NCI-H2196 (cell line): Measurements from ENCODE around the gene SLC7A5.
"Not testable (repeated sequence)": the region's sequence is repeated elsewhere in the genome, so short reads cannot be mapped to it uniquely, and the experiment has no call there.

Experiments used
- DNase-seq: peaks from one replicate; lab custom pipeline; 2025; ENCODE audit not compliant: unreplicated experiment; lab: John Stamatoyannopoulos, UW

Gene SLC7A5

DNA sequence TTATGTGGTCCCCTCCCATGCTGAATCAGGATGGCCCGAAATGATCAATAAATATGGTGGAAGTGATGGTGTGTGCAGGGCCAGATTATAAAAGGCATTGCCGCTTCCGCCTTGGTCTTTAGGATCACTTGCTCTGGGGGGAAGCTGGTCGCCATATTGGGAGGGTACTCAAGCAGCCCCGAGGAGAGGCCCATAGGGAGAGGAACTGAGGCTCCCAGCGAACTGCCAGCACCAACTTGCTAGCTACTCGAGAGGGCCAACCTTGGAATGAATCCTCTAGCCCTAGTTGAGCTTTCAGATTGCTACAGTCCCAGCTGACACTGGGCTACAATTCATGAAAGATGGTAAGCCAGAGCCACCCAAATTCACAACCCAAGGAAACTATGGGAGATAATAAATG lies 19.0 kb upstream of the SLC7A5 start:
- DNase-seq = not testable (repeated sequence)

DNA sequence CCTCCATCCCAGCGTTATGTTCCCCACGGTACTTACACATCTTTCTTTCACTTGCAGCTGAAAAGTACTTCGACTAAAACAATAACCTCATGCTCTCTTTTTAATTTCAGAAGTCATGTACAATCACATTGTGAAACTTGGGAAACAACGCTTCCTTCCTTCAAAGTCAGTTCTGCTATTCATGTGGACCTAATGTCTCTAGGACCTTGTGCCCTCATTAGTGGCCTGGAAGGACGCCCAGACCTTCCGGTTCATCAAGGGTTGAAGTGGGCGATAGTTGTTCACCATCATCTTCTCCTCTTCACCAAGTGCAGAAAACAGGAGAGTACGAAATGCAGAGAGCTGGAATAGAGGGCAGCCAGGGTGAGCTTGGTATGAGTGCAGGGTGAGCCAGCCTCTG lies 18.6 kb upstream of the SLC7A5 start:
- DNase-seq = not testable (repeated sequence)

DNA sequence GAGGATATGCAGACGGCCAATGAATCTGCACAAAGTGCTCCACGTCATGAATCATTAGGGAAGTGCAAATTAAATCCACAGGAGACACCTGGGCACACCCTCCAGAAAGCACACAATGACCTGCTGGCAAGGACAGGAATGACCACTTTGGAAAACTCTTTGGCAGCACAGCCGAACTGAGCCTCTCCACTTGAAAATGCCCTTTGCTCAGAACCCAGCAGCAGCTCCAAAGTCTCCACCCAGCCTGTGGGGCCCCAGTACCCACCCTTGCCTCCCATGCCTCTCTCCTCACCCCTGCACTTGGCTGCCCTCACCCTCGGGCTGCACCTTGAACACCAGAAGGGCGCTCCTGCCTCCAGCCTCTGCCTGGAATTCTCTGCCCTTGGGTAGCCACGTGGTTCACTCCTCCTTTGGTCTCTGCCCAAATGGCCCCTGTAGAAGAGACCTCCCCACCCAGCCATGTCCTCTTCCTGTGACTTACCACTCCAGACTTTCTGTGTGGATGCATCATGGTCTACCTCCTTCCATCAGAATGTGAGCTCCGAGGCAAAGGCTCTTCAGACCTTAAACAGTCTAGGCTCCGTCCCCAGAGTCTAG lies 16.2 kb upstream of the SLC7A5 start:
- peak; percentile 5 for DNase-seq

DNA sequence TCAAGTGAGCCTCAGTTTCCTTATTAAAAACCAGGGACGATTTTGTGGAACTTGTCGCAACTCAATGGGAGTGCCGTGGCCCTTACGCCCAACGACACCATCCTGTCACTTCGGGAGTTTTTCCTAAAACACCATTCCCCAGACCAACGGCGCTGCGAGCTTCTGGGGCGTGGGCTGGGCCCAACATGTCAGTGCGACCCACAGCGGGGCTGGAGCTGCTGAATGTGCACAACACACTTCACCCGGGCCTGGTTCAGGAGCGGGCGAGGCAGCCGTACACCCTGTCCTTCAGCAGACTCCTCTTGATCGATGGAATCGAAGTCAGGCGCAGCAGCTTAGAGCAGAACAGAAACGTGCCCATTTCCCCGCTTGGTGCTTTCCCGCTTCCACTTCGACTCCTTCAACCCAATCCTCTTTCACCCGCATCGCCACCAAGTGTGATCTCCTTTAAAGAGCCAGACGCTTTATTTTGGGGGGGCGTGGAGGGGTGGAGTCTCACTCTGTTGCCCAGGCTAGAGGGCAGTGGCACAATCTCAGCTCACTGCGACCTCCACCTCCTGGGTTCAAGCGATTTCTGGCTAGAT lies 13.2 kb upstream of the SLC7A5 start:
- no peak for DNase-seq

DNA sequence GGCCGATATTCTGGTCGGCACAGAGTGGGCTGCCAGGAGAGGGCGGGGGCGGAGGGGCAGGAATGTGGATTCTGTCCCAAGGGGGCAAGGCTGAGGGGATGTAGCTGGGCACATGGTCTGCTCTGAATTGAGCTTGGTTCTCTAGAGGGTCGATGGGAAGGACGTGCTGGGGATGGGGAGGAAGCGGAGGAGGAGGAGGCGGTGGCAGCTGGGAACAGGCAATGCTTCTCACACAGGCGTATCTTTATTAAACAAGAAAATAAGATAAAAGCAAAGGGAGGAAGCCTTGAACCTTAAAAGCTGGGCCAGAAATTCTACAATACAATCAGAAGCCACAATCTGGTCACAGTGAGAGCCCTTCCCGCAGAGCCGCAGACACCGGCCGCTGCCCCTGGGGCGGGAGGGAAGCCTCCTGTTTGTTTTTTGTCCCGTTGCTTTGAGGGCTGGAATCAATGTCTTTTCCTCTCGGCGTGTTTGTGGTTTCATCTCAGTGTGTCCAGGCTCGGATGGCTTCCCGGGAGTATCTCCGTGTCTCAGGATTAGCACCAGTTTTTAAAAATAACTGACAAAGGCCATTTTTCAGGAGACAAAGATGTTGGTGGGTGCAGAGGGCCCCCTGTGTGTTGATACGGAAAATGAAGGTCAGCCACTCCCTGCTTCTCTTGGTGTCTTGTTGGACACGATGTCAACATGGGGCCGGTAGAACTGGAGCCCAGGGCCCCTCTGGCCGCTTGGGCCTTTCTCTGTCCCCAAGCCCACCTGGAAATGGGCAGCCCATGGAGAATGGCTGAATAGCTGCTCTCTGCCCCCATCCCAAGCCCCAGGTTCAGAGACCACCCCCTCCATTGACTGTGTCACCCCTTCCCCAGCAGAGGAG lies 12.3 kb upstream of the SLC7A5 start:
- no peak for DNase-seq

DNA sequence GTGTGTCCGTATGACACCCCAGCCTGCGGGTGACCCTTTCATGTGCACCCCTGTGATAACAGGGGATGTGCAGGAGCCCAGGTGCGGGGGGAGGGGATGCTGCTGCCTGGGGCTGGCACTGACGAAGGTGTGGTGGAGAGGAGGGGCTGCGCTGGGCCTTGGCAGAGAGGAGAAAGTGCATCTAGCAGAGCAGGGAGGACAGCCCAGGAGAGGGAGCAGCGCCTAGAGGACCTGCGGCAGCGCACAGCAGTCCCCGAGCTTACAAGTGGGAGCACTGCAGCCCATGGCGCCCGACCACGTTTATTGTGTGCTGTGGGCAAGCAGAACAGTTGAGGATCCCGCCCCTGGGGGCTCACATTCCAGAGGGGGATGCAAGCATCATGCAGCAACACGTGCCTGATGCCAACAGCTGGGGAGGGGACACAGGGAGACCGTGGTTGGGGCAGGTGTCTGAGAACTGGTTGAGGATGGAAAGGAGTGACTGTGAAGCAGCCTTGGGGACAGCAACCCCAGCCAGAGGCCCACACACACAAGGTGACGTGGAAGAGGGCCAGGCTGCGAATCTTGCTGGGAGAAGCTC lies 10.9 kb upstream of the SLC7A5 start:
- DNase-seq = no peak

DNA sequence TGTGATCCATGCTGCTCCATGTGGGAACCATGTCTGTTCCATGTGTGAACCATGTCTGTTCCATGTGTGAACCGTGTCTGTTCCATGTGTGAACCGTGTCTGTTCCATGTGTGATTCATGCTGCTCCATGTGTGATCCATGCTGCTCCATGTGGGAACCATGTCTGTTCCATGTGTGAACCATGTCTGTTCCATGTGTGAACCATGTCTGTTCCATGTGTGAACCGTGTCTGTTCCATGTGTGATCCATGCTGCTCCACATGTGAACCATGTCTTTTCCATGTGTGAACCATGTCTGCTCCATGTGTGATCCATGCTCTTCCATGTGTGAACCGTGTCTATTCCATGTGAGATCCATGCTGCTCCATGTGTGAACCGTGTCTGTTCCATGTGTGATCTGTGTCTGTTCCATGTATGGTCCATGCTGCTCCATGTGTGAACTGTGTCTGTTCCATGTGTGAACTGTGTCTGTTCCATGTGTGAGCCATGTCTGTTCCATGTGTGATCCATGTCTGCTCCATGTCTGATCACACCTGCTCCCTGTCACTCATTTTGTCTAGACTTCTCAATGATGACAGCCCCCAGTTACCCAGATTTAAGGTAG lies 10.2 kb upstream of the SLC7A5 start:
- DNase-seq = not testable (repeated sequence)

DNA sequence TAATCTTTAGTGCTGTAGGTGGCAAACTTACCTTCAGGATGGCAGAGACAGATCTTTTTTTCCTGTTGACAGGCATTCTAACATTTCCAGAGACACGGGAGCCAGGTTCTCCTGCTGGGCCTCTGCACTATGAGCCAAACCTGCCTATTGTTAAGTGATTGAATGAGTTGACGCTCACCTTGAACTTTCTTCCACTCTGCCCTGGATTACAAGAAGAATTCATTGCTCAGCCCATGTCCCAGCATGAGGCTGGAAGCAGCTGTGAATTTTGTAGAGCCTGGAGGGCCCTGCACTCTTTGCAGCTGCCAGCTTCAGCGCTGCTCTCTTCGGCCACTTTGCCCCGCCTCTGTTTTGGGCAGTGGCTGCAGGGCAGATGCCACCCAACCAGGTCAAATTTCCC lies 9.4 kb upstream of the SLC7A5 start:
- DNase-seq = no peak

DNA sequence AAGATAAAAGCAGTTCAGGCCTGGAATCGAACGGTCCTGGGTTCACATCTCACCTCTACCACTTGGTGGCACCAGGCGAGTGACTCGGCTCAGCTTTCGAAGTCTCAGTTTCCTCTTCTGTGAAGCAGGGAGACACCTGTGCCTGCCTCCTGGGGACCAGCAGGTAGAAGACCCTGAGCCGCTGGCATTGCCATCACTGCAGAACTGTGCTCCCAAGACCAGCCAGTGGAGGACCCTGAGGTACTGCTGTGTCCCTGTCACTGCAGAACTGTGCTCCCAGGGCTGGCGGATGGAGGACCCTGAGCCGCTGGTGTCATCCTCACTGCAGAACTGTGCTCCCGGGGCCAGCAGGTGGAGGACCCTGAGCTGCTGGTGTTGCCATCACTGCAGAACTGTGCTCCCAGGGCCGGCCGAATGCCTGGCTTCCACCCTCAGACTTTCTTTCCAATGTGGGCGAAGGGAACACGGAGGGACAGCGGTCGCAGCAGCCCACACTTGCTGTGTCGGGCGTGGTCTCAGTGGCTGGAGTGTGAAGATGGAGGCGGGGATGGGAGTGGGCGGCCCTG lies 8.7 kb upstream of the SLC7A5 start:
- DNase-seq = no peak

DNA sequence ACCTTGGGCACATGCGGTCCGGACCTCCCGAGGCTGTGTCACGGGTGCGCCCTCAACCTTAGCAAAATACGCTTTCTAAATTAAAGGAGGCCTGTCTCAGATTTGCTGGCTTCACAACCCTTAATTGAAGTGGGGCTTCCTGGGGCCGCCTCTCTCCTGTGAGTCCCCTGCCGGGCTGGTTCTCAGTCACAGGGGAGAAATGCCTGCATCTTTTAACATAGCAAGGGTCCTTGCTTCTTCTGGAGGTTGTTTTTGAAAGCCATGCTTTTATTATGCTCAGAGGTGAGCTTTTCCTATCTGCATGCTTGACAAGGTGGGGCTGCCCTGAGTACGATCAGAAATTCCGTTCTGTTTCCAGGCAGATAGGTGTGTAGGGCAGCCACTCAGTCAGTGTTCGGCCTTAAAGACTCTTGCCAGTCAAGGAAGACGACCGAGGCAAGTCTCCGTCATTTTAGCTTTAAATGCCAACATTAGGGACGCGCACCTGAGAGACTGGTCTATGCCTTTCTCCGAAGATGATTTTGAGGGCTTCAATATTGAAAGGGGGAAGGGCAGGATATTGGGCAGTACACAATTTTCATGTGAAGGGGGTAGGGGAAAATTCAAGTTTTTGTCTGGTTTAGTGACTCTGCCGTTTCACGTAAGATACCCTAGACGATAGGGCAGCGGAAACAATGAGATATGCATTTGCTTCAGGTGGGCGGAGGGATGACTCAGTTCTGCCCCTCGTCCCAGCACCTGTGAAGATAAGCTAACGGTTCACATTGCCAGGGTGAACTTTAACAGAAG lies 5.5 kb upstream of the SLC7A5 start:
- DNase-seq = no peak

DNA sequence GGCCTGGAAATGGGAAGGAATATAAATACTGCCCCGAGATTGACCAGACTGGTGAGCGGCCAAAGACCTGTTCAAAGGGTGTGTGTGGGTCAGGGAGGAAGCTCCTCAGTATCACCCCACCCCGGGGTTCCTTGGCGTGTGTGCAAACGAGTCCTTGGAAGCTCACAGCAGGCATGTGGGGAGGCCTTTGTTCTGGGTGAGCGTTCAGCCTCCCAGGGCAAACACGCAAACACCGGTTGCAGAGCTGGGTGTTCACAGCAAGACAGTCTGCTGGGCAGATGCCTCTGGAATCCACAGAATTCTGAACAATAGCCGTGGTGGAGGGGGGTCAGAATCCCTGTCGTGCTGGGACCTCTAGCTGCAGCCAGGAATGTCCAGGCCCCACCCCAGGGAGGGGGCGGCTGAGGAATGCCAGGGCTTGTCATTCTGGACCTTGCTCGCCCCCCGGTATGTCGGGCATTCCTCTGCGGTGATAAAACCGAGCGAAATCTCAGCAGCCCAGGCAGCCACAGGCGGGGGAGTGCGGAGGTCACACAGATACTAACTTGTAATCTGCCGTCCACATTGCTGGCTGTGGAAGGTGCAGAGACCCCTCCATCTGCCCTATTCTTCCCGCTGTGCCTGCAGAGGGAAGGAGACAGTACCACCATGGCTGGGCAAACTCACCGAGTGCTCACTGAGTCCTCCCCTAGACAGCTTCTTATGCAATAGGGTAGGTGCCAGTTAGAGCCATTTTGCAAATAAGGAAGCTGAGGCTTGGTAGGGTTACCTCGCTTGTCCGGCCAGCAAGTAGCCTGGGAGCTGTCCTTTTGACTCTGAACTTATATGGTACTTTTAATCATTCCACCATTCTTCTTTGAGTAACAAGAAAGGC lies 1.3 kb upstream of the SLC7A5 start:
- DNase-seq = not testable (repeated sequence)

DNA sequence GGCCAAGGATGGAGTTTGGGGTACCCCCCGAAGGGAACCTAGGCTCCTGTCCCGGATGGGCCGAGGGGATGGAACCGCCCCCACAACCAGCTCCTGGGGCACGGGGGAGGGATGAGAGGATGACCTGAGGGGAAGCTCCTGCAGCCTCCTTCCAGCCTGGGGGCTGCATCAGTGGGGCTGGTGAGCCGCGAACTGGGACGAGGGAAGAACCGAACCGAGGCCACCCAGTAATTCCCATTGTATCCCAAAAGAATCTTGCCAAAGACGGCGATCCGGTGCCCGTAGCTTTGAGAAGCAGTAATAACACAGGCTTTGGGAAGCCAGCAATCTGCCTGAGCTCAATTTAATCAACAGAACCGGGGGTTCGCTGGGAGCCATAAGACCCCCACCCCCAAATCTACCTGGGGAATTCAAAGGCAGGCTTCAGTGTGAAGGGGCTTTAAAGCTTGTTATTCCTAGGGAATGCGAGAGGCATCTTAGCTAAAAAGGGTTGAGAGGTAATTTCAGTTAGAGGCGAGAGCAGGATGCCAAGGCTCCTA lies 641 bp upstream of the SLC7A5 start:
- DNase-seq = not testable (repeated sequence)

DNA sequence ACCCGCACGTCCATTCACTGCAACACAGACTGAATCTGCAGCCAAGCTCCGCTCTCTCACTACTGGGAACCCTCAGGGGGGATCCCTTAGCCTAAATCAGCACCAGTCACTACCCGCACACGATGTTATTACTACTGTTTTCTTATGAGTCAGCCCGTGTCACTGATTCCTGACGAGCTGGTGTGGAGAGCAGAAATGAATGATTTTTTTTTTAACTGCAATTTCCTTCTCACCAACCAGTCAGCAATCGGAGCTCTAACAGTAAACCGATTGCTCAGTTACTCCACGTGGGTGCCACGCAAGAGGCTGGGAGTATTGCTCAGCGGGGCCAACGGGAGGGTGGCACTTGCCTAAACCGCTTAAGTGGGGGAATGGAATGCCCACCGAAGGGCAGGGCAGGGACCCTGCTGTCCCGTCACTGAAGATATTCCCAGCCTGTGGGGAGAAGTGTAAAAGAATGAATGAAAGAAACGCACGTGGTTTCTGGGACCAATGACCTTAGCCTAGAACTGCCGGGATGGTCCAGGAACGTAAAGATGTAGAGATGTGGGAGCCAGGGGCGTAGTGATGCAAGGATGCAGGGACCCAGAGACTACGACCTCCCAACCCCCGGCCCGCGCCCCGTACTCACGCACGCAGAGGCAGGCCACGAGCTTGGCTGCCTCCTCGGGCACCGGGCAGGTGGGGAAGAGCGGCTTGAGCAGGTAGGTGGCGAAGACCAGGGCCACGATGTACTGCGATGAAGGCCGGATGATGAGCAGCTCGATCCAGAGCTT lies 865 bp downstream of the SLC7A5 start:
- DNase-seq = not testable (repeated sequence)

DNA sequence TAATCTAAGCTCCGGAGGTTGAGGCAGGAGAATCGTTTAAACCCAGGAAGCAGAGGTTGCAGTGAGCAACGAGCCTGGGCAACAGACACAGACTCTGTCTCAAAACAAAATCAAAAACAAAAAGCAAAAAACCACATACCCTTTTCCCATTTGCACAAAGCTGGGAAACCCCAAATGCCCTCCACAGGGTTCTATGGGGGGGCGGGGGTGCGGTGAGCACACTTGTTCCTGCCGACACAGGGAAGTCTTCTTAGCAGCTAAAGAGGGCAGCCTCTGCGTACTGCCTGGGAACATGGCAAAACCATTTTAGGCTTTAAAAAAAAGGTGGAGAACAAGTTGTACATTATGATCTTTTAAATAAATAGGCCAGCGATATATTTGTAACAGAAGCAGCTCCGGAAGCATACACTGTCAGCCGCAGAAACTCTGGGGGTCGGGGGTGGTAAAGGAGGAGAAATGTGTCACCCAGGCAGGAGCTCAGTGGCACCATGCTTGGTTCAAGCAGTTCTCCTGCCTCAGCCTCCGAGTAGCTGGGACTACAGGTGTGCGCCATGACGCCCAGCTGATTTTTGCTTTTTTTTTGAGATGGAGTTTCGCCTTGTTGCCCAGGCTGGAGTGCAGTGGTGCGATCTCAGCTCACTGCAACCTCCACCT lies 3.3 kb downstream of the SLC7A5 start:
- not testable (repeated sequence) for DNase-seq

DNA sequence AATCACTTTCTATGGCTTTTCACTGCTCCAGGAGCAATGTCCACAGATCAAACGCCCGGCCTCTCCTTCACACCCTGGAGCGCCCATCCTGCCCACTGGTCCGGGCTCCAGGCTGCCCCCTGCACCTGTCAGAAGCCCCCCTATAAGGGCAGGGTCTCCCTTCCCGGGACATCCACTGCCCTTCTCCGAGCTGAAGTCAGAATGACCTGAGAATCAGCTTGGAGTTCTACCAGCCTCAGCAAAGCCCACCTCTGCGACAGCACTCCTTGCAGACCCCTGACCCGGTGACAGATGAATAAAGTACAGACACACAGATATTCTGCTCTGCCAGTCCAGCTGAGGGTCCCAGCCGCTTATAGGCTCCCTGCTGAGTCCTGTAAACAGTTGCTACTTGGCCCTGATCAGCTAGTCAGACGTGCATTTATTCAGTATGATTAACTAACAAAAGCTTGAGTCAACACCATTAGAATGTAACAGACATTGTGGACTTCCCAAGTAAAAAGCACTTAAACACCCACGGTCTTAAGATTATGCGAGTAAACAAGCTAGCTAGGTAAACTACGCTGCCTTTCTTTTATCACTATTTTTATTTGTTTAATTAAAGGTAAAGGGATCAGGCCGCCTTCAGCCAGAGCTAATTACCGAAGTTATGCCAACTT lies 4.8 kb downstream of the SLC7A5 start:
- DNase-seq = no peak

DNA sequence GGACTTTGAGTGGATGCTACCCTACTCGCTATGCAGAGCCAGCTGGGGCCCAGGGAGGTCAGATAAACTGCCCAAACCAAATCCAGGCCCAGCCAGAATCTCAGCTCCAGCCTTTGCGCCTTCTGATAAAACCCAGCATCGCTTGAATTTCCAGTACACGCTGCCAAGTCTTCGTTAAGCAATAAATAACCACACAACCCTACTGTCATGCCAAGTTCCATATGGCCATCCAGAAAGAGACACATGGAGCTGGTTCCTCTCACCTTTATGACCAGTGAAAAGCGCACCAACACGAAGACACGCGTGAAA lies 6.0 kb downstream of the SLC7A5 start:
- DNase-seq = not testable (repeated sequence)

DNA sequence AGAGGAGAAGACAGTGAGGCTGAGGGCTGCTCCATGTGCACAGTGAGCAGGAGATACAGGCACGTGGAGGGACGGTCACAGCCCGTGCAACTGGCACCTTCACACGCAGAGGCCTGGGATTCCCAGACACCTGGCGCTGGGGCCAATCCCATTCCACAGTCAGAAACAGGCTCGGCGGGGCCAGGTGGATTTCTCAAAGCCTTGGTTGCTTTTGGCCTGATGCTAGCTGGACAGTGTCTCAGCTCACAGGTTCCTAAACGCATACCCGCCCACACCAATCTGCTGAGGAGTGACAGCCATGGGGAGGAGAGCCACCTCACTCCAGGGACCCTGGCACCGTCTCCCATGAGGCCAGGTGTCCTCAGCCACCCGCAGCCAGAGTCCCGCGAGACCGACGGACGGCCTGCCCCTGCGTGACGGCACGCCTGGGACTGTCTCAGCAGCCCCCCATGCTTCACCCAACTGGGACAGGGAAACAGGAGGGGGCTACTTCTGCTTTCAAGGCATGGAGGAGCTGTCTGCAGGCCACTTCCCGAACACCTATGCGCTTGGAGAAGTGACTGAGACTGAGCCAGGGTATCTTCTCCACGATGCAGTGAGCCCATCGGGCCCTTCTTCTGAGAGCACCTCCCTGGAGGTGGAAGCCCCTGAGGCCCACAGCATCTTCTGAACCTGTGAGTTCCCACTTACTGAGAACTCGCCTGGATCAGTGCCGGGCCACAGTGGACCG lies 6.5 kb downstream of the SLC7A5 start:
- not testable (repeated sequence) for DNase-seq
